ENCODE data around the gene LAMC1. TPM values are rescaled to one million over a fixed set of nuclear protein-coding genes. Genes with fewer than 3 reads are reported as not detected.

LAMC1 gene
- total and polyA plus RNA-seq, 2 of the 4 experiments (the other 2 are of a cell fraction): 249 to 394 TPM

DNA sequence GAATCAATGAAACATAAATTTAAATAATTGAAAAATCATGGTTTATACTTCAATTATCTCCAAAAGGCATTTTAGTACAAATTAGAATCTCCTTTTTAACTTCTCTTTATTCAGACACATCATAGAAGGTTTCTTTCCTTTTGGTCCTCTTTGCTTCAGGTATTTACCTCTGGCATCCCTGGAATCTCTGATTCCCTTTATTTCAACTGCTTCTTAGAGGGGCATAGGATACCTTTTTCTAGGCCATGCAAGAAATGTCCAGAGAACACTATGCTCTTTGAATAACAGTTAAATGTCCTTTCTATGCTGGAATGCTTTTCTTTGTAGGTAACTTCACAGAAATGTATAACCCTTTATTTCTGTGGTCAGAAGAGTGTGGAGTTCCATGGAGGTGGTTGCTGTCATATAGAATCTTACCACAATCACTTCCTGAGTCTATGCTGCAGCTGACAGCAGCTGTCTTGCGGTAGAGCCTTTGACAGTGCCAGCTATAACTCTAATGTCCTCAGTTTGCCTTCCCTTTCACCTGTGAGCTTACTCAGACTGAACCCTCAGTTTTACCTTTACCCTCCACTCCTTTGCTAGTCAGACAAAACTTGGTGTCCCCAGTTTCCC is 171.4 kb downstream of the LAMC1 start:
- Histone ChIP-seq H3K4me3 (ENCODE audit: insufficient read depth, low read depth, low read length) (no peak overlapping the region), H2AK5ac (ENCODE audit: low read depth, low read length) (peak overlapping the region; percentile 61), H2AFZ (replicated peaks; ENCODE audit: low read length, poor library complexity) (no peak overlapping the region), H3K36me3 (ENCODE audit: control insufficient read depth, insufficient read depth, low read length) (no peaks in the 10 kb centered on the region), H4K5ac (ENCODE audit: low read depth, low read length) (peak overlapping the region; percentile 39; the same call in 1 of the 2 replicates), H3K9me1 (ENCODE audit: insufficient read depth, low read length) (peaks cover 7% of the 10 kb centered on the region), H2BK5ac (ENCODE audit: low read depth, low read length, poor library complexity, severe bottlenecking) (no peak overlapping the region), H3K56ac (ENCODE audit: extremely low read depth, insufficient read depth, low read length) (no peak overlapping the region), H2BK120ac (ENCODE audit: low read depth, low read length) (no peak overlapping the region), H4K91ac (ENCODE audit: insufficient read depth, low read depth, low read length) (no peak overlapping the region), H2BK20ac (ENCODE audit: low read depth, low read length) (peak overlapping the region; percentile 27; the same call in 1 of the 2 replicates), H3K4me2 (ENCODE audit: low read depth, low read length) (no peak overlapping the region), H3K27ac (ENCODE audit: insufficient read depth, low read length) (no peak overlapping the region), H3K4ac (ENCODE audit: low read depth, low read length) (peak overlapping the region; percentile 35), H2AK9ac (replicated peaks; ENCODE audit: low read depth, low read length, poor library complexity) (no peak overlapping the region), H3K9me3 (ENCODE audit: control insufficient read depth, insufficient read depth, low read length) (no peaks in the 10 kb centered on the region), H3K79me1 (ENCODE audit: low read depth in 1 of 2, low read length in 2 of 2) (no peaks in the 10 kb centered on the region), H3K23ac (ENCODE audit: low read depth, low read length) (peak overlapping the region; percentile 2; the same call in 1 of the 2 replicates), H3K27me3 (ENCODE audit: control insufficient read depth, insufficient read depth, low read length) (no peaks in the 10 kb centered on the region), H4K8ac (ENCODE audit: low read depth in 2 of 2, low read length in 2 of 2) (0 out of 4 replicates have a peak overlapping the region, but pooled peaks of 1 of the 2 experiments have one; percentile 7), H2BK15ac (ENCODE audit: low read depth, low read length) (0 out of 3 replicates have a peak overlapping the region, but pooled peaks have one; percentile 45), H3K9ac (ENCODE audit: low read depth, low read length) (no peak overlapping the region), H3K18ac (ENCODE audit: low read depth, low read length) (peak overlapping the region; percentile 2; the same call in 1 of the 2 replicates), H3K4me1 (ENCODE audit: control insufficient read depth, insufficient read depth, low read length) (peaks cover 9% of the 10 kb centered on the region), H4K20me1 (ENCODE audit: insufficient read depth, low read length) (no peaks in the 10 kb centered on the region), H3K14ac (replicated peaks; ENCODE audit: low read depth, low read length) (peak overlapping the region; percentile 10; the same call in 1 of the 2 replicates)
- ChIA-PET POLR2A (ENCODE audit: unreplicated experiment) (no interaction called here), CTCF (interaction anchor here (0.5 to 1.1 kb wide), 2 partner anchors 30 to 53 kb away, joined by 3 to 4 read pairs; no protein-coding TSS in a partner anchor)
- intact Hi-C loops (cut with micrococcal nuclease): no loop called here
- dilution Hi-C loops (cut with HindIII; ENCODE audit: low sequenced_read_pairs, unreplicated experiment): no loop called here
- DNase-seq (no peak), ATAC-seq (ENCODE audit: low read depth) (no peak)
- TF ChIP-seq MAFK (IDR thresholded peaks at IDR 0.05; ENCODE audit: low read depth, low read length): no peak
- TF ChIP-seq CEBPB (IDR thresholded peaks at IDR 0.05; ENCODE audit: low read depth, low read length): no peak
- in situ Hi-C loops (cut with MboI; ENCODE audit: low sequenced_read_pairs): no loop called here
- no CpG with 5 or more reads among the region's 1 CpG for WGBS, 2 experiments (ENCODE audit: extremely low coverage in 2 of 2, insufficient read length in 1 of 2)
- no TSS peak for BruUV-seq (replicated peaks)

Measured in IMR-90 (cell line).